GM12878 (cell line): ENCODE data around the gene WAS. TPM values are rescaled to one million over a fixed set of nuclear protein-coding genes. Genes with fewer than 3 reads are reported as not detected.

Experiments
- CREM ChIP-seq: IDR thresholded peaks from 2 replicates; pipeline ENCODE4 v1.6.1; 2014; ENCODE audit warnings: antibody characterized with exemption, low read depth
- CUX1 ChIP-seq: IDR thresholded peaks from 2 replicates; pipeline ENCODE4 v1.6.1; 2012; ENCODE audit warnings: improper control_type of control experiment, low read depth, low read length; ENCODE audit not compliant: insufficient replicate concordance
- HDAC2 ChIP-seq: fragments of 200-600 bp; sonication (generic); IDR thresholded peaks from 2 replicates; pipeline ENCODE4 v1.6.1; 2017
- HSF1 ChIP-seq: fragments of 150-350 bp; IDR thresholded peaks from 2 replicates; pipeline ENCODE4 v1.6.1; 2014; ENCODE audit warnings: mild to moderate bottlenecking, low read depth, low read length
- MYC ChIP-seq: IDR thresholded peaks from 2 replicates; pipeline ENCODE4 v1.6.1; 2011; ENCODE audit warnings: mild to moderate bottlenecking, low read length, moderate library complexity, inconsistent platforms; ENCODE audit not compliant: insufficient read depth, insufficient replicate concordance, insufficient read length, severe bottlenecking
- NR2F1 ChIP-seq: fragments of 450-650 bp; conservative IDR thresholded peaks from 2 replicates; pipeline ENCODE4 v1.6.1; 2017; ENCODE audit warnings: mild to moderate bottlenecking
- POU2F2 ChIP-seq: IDR thresholded peaks from 3 replicates; pipeline ENCODE4 v1.6.1; 2011; ENCODE audit warnings: low read depth, mild to moderate bottlenecking, low read length, borderline replicate concordance
- PRDM15 ChIP-seq: fragments of 450-650 bp; formaldehyde crosslinking; IDR thresholded peaks from 2 replicates; pipeline ENCODE4 v1.4.0; 2020; ENCODE audit warnings: mild to moderate bottlenecking, moderate library complexity
- RB1 ChIP-seq: fragments of 450-650 bp; formaldehyde crosslinking; IDR thresholded peaks from 2 replicates; pipeline ENCODE4 v1.6.1; 2017; ENCODE audit warnings: mild to moderate bottlenecking, borderline replicate concordance
- SMC3 ChIP-seq: IDR thresholded peaks from 2 replicates; pipeline ENCODE4 v1.6.1; 2011; ENCODE audit warnings: low read length, improper control_type of control experiment, borderline replicate concordance
- TARDBP ChIP-seq: IDR thresholded peaks from 2 replicates; pipeline ENCODE4 v1.6.1; 2016; ENCODE audit warnings: borderline replicate concordance
- USF1 ChIP-seq: IDR thresholded peaks from 2 replicates; pipeline ENCODE4 v1.6.1; 2011; ENCODE audit warnings: borderline replicate concordance, low read depth, mild to moderate bottlenecking, moderate library complexity, mixed read lengths, low read length; ENCODE audit not compliant: insufficient read depth; ENCODE audit errors: extremely low read length
- ZBTB33 ChIP-seq: fragments of 450-650 bp; IDR thresholded peaks from 2 replicates; pipeline ENCODE4 v1.6.1; 2017; ENCODE audit warnings: mild to moderate bottlenecking
- polyA plus RNA-seq, 11 experiments: library from polyadenylated mRNA; depleted of rRNA in 4 of 11; unstranded in 6 of 11; stranded (reverse) in 5 of 11; fragments of >200 nt; fragmentation: Nextera tagmentation in 4 of 11; fragmentation: Illumina TruSeq in 1 of 11; extraction: Ambion mirVana in 4 of 11; extraction: Trizol in 1 of 11; gene quantifications; 1 replicate in 1 of 11; 2 replicates in 10 of 11; pipeline versions ENCODE4 v1.2.1 to v1.2.3, GENCODE V29; 2011 to 2016; ENCODE audit warnings: inconsistent platforms in 2 of 11, missing spikeins in 2 of 11, low read depth in 1 of 11
- total RNA-seq, 4 experiments: library from RNA; depleted of rRNA in 3 of 4; stranded (reverse); fragments of >200 nt in 3 of 4; fragmentation: Illumina TruSeq in 1 of 4; extraction: Trizol in 1 of 4; gene quantifications; 2 replicates each; pipeline versions ENCODE4 v1.2.1 to v1.2.3, GENCODE V29; 2013 to 2021

Gene WAS
- total and polyA plus RNA-seq, 10 of the 15 experiments (the other 5 are each of a cell fraction or from before 2014, with no cell fraction given): 1.6 to 84.7 (median 23.0) TPM

GRCh38 chrX:48676106-48676892, 7.3 kb upstream of the WAS start (continued):
- TF ChIP-seq CUX1 (no peak), HSF1 (no peak), NR2F1 (peak; percentile 71), CREM (no peak), TARDBP (no peak), HDAC2 (no peak), SMC3 (no peak), ZBTB33 (no peak), PRDM15 (CRISPR knock-in tag) (no peak), MYC (no peak), POU2F2 (no peak), USF1 (no peak), RB1 (no peak)
